Right lobe of liver (tissue), 6 donors: ENCODE measurements around the gene SCRN1. TPM values are rescaled to one million over a fixed set of nuclear protein-coding genes. Genes with fewer than 3 reads are reported as not detected.

Experiments
- ATAC-seq, 4 donors: fragments of 200-7000 bp; cut with Tn5 transposase; one replicate each; pipeline ENCODE4 v1.9.1; 2020; ENCODE audit warnings: mild to moderate bottlenecking in 4 of 4, moderate library complexity in 4 of 4
- DNase-seq, 3 donors: peaks; one replicate each; pipeline ENCODE4 v3.0.0-alpha.2; 2020
- H3K27ac ChIP-seq, 3 donors: fragments of 200-600 bp; one replicate each; pipeline ENCODE4 v1.8.0; 2022
- H3K27me3 ChIP-seq, 2 donors: fragments of 200-600 bp; one replicate each; pipeline ENCODE4 v1.8.0; 2022
- H3K36me3 ChIP-seq, 4 donors: fragments of 200-600 bp; sonication (generic) in 1 of 4; one replicate each; pipeline versions ENCODE4 v1.5.1 to v1.8.0; 2017 to 2022; ENCODE audit warnings: control low read depth in 1 of 4
- H3K4me1 ChIP-seq, 4 donors: fragments of 200-600 bp; sonication (generic) in 1 of 4; one replicate each; pipeline versions ENCODE4 v1.5.1 to v1.8.0; 2017 to 2022; ENCODE audit warnings: control low read depth in 1 of 4
- H3K4me3 ChIP-seq, 3 donors: fragments of 200-600 bp; one replicate each; pipeline ENCODE4 v1.8.0; 2022
- H3K9me3 ChIP-seq, 4 donors: fragments of 200-600 bp; sonication (generic) in 1 of 4; one replicate each; pipeline versions ENCODE4 v1.5.1 to v1.8.0; 2017 to 2022; ENCODE audit warnings: control low read depth in 1 of 4
- POLR2A ChIP-seq: fragments of 450-650 bp; IDR thresholded peaks from one replicate; pipeline ENCODE4 v1.6.1; 2017; ENCODE audit warnings: antibody characterized with exemption, mild to moderate bottlenecking
- WGBS: methylation state at CpG from one replicate; pipeline ENCODE4 v1.1.6; 2018; ENCODE audit warnings: low coverage, low lambda C conversion rate; ENCODE audit not compliant: insufficient coverage; ENCODE audit errors: missing lambda C conversion rate; 5-methylcytosine and 5-hydroxymethylcytosine counted together
- intact Hi-C, 2 donors: fragments of 100-400 bp; cut with DNase I; formaldehyde crosslinking; loops; one replicate each; pipeline versions ENCODE4 v1.11.2 to v1.14.1; 2022
- total RNA-seq, 6 experiments: library from RNA; depleted of rRNA in 2 of 6; stranded (reverse); fragments of >200 nt in 2 of 6; fragmentation: NEBNext Ultra II Directional in 3 of 6; extraction: Animal tissue kit (Norgen Biotek cat#: 25700) in 3 of 6; gene quantifications; one replicate each; pipeline versions ENCODE4 v1.1.0 to v1.2.4, GENCODE V29; 2016 to 2023
- TF ChIP-seq, protein P1 (sequence below), 4 donors: fragments of 200-600 bp in 3 of 4; fragments of 450-650 bp in 1 of 4; IDR thresholded peaks; one replicate each; pipeline versions ENCODE4 v1.5.1 to v1.8.0; 2016 to 2022; ENCODE audit warnings: antibody characterized with exemption in 4 of 4, mild to moderate bottlenecking in 2 of 4
- donor health status: DM: no; HTN: yes; CAD: no.
- donor health status: DM: no; HTN: no; CAD: no.
- donor health status: DM: no; HTN: no; CAD: no.
- donor health status: DM: no; HTN: yes; CAD: no.
- donor health status: DM: no; HTN: yes; CAD: no.

SCRN1 gene
- total RNA-seq, 6 experiments from 2014 or later = 1.3 to 2.9 (median 2.0) TPM

DNA sequence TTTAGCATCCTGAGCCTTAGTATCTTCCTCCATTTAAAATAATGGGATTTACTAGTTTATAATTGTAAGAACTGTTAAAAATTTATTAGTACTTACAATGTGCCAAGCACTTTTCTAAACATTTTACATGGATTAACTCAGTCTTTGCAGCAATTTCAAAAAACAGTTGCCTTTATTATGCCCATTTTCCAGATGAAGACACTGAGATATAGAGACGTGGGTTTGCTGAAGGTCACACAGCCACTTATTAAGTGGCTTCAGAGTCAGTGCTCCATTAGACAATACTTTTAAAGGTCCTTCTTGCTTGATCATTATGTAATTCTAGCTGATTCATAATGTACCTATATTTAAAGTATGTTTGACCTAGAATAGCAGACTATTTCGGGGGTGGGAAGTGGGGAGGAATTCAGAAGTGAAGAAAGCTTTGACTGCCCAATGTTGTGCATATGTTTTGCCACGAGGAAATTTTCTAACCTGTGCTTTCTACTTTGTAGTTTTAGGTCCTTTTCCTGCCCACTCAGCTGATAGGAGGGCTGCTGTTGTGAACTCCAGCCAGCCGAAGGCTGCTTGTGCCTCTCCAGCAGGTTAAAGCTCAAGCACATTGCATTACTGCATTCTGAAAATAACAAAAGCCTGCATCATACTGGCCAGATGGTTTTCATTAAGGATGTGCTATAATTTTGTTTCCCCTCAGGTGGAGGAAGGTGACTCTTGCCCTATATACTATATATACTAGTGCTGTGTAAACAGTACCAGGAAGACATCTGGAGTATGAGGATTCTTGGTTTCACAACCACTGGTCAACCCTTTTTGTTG is 42.9 kb upstream of the SCRN1 start:
- H3K36me3 ChIP-seq = no peaks in the 10 kb centered on the region
- H3K9me3 ChIP-seq = no peaks in the 10 kb centered on the region
- WGBS = 53% methylated on average over 4 of the region's 4 CpGs
- peaks cover 0 to 17% (median 5%) of the 10 kb centered on the region in 4 donors for H3K4me1 ChIP-seq
- no peak overlapping the region for H3K4me3 ChIP-seq
- TF ChIP-seq, protein P1, sequence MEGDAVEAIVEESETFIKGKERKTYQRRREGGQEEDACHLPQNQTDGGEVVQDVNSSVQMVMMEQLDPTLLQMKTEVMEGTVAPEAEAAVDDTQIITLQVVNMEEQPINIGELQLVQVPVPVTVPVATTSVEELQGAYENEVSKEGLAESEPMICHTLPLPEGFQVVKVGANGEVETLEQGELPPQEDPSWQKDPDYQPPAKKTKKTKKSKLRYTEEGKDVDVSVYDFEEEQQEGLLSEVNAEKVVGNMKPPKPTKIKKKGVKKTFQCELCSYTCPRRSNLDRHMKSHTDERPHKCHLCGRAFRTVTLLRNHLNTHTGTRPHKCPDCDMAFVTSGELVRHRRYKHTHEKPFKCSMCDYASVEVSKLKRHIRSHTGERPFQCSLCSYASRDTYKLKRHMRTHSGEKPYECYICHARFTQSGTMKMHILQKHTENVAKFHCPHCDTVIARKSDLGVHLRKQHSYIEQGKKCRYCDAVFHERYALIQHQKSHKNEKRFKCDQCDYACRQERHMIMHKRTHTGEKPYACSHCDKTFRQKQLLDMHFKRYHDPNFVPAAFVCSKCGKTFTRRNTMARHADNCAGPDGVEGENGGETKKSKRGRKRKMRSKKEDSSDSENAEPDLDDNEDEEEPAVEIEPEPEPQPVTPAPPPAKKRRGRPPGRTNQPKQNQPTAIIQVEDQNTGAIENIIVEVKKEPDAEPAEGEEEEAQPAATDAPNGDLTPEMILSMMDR (IDR thresholded peaks at IDR 0.05) = no peak
- no peak for TF ChIP-seq POLR2A
- no peak overlapping the region for H3K27ac ChIP-seq
- DNase-seq (no peak), ATAC-seq (no peak)
- intact Hi-C loops = no loop called here
- H3K27me3 ChIP-seq = no peaks in the 10 kb centered on the region

DNA sequence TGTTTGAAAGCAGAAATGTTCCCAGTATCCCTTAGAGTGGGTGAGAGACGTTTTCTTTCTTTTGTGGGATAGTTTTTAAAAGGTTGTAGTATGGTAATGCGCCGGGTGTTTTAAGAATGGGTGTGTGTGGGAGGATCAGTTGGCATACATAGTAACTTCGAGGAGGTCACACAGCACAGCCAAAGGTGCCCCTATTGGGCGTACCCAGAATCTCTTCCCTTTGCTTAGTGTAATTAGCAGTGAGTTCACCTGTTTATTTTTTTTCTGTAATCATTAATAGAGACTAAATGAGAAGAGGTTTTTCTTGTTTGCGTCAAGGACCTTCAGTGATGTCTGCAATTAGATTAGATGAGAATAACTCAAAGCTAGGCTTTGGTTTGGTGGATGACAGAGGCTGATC is 40.1 kb upstream of the SCRN1 start:
- Histone ChIP-seq H3K4me1 (peaks cover 0 to 30% (median 4%) of the 10 kb centered on the region in 4 donors), H3K27ac (peak overlapping the region in 1 of 3 donors; percentile 89)
- TF ChIP-seq, protein P1 (IDR thresholded peaks at IDR 0.05) = no peak
- TF ChIP-seq POLR2A = no peak

DNA sequence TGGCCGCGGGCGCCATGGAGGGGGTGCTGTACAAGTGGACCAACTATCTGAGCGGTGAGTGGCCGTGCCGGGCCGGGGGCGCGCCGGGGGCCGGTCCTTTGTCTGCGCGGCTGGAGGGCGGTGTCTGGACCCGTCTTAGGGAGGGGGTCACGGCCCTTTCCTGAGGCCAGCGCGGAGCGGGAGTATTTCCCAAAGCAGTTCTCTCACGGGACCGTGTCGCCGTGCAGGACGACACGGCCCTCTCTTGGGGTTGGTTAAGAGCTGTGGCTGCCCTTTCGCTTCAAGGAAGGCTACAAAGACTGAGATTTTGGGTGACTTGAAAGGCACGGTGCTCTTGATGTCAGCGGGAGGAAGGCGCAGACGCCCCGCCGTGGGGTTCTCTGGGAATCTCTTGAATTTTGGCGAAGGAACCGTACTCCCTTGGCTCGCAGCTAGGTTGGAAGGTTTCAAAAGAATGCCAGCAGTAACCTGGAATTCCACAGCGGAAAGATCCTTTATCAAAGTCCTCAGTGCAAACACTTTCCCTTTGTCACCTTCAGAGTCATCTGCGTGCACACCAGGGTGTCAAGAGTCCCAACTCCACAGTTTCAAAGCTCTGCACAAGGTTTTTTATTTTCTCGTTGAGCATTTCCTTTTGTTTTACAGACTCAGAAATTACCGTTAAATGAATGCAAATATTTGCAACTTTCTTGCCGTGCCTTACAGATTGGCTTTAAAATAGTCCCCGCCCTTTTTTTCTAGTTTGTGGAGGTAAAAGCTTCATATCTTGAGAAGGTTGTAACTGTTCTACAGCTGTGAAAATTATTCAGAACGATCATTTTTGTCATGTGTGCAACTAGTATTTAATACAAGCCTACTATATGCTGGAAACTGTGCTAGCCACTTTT is 39.4 kb upstream of the SCRN1 start:
- Histone ChIP-seq H3K27me3 (no peaks in the 10 kb centered on the region), H3K4me3 (peak overlapping the region; percentile 86 to 94 (median 88)), H3K36me3 (no peaks in the 10 kb centered on the region), H3K4me1 (peaks cover 0 to 27% (median 2%) of the 10 kb centered on the region in 4 donors), H3K27ac (peak overlapping the region; percentile 68 to 89 (median 79)), H3K9me3 (no peaks in the 10 kb centered on the region)
- intact Hi-C loops = no loop called here
- no peak for TF ChIP-seq POLR2A
- TF ChIP-seq, protein P1 (IDR thresholded peaks at IDR 0.05) = no peak
- peak; percentile 18 to 42 (median 23) for ATAC-seq
- DNase-seq = peak in 1 of 3 donors; percentile 61
- 1% methylated on average over 16 of the region's 42 CpGs for WGBS

More for the DNA sequence above, 40.1 kb upstream of the SCRN1 start:
- peak overlapping the region; percentile 86 to 94 (median 88) for H3K4me3 ChIP-seq
- no peaks in the 10 kb centered on the region for H3K27me3 ChIP-seq
- peak in 1 of 4 donors; percentile 18 for ATAC-seq
- WGBS = 19% methylated on average over 6 of the region's 6 CpGs
- H3K9me3 ChIP-seq = no peaks in the 10 kb centered on the region
- no peak for DNase-seq
- intact Hi-C loops = no loop called here
- H3K36me3 ChIP-seq = no peaks in the 10 kb centered on the region

DNA sequence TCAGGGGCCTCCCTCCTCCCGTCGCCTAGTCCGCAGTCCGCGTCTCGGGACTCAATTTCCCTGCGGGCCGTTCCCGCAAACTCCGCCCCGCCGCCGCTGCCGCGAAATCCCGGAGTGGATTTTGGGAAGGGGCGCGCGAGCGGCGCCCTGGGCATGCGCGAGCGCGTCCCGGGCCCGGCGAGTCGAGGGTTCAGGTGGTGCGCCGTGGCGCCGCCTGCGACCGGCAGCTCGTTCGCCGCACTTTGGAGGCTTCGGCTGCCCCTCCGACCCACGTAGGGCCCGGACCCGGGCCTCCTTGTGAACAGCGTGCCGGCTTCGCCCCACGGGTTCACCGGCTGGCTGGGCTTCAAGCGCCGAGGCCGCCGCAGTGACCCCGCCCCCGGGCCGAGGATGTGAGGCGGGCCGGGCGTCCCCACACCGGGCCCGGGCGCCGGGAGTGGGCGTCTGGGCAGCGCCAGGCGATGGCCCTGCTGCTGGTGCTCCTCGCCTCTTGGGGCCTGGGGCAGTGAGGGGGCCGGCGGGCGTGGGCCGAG is 38.7 kb upstream of the SCRN1 start, which contains the start of gene PLEKHA8:
TSS of gene PLEKHA8 (plus strand) at position 197 of the 533 bp plus-strand sequence. CDS start 351 bp downstream, outside the sequence.
- Histone ChIP-seq H3K4me1 (peaks cover 0 to 27% (median 2%) of the 10 kb centered on the region in 4 donors), H3K4me3 (peak within 1 kb of the TSS; percentile 86 to 94 (median 88)), H3K27me3 (no peaks in the 10 kb centered on the region), H3K36me3 (no peaks in the 10 kb centered on the region), H3K27ac (peak within 1 kb of the TSS; percentile 68 to 89 (median 79)), H3K9me3 (no peaks in the 10 kb centered on the region)
- DNase-seq = peak; percentile 91 to 93 (median 92)
- WGBS = 0% methylated on average over 15 of the region's 70 CpGs
- peak; percentile 70 to 80 (median 76) for ATAC-seq
- intact Hi-C loops = no loop called here
- peak; percentile 75 for TF ChIP-seq POLR2A
- TF ChIP-seq, protein P1 (IDR thresholded peaks at IDR 0.05) = peak in 1 of 4 donors; percentile 6
